GM19463 (cell line): ENCODE results near the gene PTCH1.

ENCODE experiments used
- ATAC-seq: cut with Tn5 transposase; IDR thresholded peaks from one replicate; pipeline ENCODE4 v1.9.1; 2021; ENCODE audit warnings: mild to moderate bottlenecking, moderate library complexity; ENCODE audit not compliant: unreplicated experiment

PTCH1 gene

GRCh38 chr9:95468791-95469190, 48.0 kb downstream of the PTCH1 start:
- ATAC-seq: no peak

DNA sequence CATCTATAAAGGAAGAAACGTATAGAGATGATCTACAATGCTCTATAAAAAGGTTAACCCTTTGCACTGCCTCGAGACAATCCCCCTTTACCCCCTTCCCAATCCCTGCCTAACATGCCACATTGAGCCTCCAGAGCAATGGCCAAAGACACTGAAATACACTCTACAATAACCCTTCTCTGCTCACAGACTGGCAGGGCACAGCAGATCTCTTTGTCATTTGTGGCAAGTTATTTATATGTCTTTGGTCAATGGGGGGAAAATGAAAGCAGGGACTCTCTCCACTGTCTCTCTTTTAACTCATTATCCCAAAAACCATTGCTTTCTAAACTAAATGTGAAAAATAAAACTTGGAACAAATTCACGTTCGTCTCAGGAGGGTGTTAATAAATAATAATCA, 51.7 kb downstream of the PTCH1 start:
- ATAC-seq: no peak

- ATAC-seq: peak; percentile 6
Observed at GRCh38 chr9:95463148-95464060, 53.4 kb downstream of the PTCH1 start.

GRCh38 chr9:95462249-95463147, 54.3 kb downstream of the PTCH1 start:
- peak; percentile 93 for ATAC-seq

DNA sequence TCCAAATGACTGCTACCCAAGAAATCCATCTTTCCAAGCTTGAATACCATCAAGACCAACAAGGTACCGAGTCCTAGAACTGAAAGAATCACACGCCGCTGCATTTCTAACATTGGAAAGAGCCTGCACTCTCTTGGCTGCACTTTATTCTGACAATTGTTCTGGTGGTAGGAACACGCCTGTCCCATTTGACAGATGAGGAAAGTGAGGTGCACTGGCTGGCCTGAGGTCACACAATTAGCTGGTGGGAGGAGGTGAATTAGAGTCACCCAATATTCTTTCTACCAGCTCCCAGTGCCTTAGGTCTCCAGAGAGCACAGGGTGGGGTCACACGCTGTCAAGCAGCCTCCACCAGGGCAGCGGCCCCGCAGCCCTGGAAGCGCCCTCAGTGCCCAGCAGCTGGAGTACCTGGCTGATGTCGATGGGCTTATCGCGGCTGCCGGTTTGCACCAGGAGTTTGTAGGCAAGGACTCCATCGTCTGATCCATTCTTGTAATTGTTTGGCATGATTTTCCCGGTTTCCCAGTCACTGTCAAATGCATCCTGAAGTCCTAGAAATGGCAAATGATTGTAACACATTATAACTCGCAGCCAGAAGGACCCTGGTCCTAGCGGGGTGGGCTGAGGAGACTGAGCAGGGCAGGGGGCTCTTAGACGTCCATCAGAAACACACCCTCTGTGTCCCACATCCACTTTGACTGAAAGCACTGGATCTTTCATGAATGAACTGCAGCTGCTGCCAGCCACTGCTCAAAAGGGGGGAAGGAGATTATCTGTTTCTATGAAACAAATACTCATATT, 55.1 kb downstream of the PTCH1 start:
- no peak for ATAC-seq

- ATAC-seq: no peak
Observed at GRCh38 chr9:95460518-95461164, 56.1 kb downstream of the PTCH1 start.

GRCh38 chr9:95459851-95460517, 56.8 kb downstream of the PTCH1 start:
- ATAC-seq: no peak

DNA sequence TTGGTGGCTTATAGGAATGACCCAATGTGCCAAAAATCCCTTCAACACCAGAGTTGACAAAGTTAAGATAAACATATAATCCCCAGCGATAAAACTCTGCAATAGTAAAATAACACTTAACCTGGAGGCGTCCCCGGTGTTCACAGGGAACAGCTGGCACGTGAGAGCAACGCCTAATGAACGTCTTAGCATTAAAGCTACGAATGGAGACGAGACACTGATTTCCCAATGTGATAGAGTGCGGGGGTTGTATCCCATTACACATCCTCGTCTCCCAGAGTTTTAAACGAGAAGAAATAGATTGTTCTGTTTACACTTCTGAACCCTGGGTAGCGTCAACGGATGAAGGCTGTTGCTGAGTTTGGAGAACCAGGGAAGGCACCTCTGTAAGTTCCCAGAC, 57.6 kb downstream of the PTCH1 start:
- ATAC-seq: no peak

DNA sequence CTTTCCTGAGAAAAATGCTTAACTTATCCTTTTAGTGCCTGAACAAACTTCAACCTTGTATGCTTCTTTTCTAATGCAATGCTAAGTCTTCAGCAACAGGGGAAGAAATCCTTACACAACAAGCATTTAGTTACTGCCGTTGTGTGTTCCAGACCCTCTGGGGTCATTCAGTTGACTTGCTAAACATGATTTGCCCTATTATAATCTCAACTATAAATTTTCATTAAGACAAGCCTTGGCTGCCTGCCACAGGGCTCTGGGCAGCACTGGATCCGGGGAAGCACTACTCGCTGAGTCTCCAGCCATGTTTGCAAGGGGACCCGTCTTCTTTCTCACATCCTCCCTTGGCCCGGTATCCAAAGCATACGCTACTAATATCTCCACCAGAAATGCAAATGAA, 58.1 kb downstream of the PTCH1 start:
- no peak for ATAC-seq

DNA sequence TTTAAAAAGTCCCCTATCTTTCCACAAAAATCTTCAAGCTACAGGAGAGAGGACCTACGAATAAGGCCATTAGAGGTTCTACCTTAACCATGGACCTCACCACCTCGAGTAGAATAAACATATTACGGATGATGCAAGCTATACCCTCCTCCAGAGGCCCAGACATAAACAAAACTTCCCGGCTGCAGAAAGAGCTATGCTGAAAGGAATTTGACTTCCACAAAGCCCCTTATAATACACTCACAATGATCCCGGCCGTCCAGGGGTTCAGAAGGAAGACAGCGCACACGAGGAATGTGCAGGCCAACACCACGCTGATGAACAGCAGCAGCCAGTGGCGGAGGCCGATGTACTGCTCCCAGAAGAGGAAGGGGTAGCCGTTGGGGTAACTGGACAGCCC, 59.0 kb downstream of the PTCH1 start:
- no peak for ATAC-seq

DNA sequence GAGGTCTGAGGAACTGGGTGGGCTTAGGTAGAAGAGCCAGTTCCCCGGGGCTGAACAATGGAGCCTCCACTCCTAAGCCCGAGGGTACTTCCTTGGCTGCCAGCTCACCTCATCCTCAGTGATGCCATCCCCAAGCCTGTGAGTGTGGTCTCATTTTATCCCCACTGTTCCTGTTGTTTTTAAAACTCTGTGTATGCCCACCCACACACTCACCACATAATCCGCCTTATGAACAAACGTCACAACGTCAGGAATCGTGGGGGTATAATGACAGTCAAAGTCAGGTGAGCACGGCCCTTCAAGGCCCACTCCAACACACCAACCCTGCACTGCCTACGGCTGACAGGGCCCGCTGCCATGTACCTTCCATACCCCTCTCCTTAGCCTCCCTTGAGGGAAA, 61.1 kb downstream of the PTCH1 start:
- ATAC-seq: no peak

GRCh38 chr9:95452176-95452575, 64.6 kb downstream of the PTCH1 start:
- ATAC-seq: no peak

DNA sequence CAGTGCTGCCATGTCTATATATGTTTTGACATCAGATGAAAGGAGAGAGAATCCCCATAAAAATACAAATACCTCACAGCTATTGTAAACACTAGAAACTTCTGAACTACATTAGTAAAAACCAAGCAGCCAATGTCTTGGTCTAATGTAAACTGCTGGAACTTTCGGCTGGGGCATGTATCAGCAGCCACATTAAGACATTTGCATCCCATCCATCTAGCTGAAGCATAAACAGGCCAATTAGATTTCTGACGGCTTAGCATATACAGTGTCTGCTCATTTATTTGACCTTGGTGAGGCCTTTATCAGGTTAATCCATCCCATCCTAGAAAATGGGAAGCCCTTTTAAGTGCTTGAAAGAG, 65.7 kb downstream of the PTCH1 start:
- ATAC-seq: no peak

DNA sequence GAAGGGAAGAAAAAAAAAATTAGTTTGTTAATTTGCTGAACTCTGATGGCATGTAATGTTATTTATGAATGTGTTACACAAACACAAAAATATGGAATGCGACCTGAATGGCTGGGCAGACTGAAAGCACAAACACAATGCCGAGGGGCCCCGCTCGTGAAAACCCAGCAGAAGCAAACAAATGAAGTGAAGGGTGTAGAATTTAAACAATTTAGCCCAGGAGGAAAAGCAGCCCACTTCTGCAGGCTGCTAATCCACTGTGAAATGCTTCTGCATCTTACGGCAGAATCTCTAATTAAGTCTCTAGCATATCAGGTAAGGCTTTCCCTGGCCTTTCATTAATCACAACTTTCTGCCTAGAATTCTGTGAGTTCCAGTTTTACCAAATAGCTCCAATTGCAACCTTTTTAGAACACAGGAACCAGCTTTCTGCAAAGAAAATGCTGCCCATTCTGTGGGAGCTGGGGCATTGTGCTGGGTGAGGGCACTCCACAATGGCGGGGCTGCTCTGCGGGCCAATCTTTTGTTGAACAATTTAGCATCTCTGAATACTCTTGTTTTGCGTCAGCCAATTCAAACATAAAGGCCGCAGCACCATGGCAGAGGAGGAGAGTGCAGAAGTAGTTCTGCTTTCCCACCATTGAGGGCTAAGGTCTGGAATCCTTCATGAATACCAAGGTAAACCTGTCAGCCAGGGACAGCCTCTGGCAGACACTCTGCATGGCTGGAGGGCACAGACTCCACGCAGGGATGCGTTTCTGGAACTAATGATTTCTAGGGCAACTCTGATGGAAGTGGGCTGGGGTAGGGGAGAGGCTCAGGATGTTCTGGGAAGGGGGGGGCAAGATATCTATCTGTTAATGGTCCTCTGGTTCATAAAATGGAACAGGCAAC, 66.4 kb downstream of the PTCH1 start:
- no peak for ATAC-seq

DNA sequence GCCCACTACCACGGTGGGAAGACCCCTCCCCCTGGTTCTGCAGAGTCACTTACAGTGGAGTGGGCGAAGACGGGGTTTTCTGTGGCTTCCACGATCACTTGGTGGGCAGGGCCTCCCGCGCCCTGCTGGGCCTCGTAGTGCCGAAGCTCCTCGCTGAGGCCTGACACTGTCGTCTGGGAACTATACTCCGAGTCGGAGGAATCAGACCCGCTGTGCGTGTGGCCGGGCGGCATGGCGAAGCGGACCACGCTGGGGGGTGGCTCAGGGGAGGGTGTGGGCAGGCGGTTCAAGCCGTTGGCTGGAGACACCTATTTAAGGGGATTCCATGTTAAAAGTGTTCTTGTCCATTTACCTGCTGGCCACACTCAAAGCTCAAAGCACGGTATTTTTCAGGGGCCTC, 67.8 kb downstream of the PTCH1 start:
- ATAC-seq: no peak

GRCh38 chr9:95447660-95448420, 68.9 kb downstream of the PTCH1 start:
- ATAC-seq: no peak

DNA sequence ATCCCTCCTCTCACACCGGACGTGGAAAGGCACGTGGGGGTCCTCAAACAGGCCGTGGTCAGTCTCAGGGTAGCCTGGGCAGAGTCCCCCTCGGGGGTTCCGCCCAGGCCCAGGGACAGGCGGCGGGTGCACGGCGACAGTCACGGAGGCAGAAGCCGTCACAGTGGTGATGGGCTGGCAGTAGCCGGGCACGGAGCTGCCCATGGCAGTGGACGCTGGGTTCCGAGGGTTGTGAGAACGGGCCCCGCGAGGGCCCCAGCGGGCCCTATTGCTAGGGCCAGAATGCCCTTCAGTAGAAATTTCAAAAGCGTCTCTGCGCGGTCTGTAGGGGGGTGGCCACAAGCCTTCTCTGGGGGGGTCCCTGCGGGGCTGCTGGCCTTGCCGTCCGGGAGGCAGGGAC, 69.8 kb downstream of the PTCH1 start:
- no peak for ATAC-seq

- ATAC-seq: no peak
Observed at GRCh38 chr9:95446259-95446658, 70.5 kb downstream of the PTCH1 start.
